AG10803 (cell line): ENCODE results near the gene RHBDF1.

Source experiments
- DNase-seq: peaks from one replicate; pipeline ENCODE4 v3.0.0; 2010; ENCODE audit warnings: low read depth
- H3K4me3 ChIP-seq: 2 replicates; pipeline ENCODE4 v1.5.1; 2011; ENCODE audit warnings: mild to moderate bottlenecking, low read length, control low read depth
- TF ChIP-seq, protein P1 (sequence below): conservative IDR thresholded peaks from 2 replicates; pipeline ENCODE4 v1.5.1; 2011; ENCODE audit warnings: mild to moderate bottlenecking, low read length, control low read depth, inconsistent platforms

The RHBDF1 gene, protein sequence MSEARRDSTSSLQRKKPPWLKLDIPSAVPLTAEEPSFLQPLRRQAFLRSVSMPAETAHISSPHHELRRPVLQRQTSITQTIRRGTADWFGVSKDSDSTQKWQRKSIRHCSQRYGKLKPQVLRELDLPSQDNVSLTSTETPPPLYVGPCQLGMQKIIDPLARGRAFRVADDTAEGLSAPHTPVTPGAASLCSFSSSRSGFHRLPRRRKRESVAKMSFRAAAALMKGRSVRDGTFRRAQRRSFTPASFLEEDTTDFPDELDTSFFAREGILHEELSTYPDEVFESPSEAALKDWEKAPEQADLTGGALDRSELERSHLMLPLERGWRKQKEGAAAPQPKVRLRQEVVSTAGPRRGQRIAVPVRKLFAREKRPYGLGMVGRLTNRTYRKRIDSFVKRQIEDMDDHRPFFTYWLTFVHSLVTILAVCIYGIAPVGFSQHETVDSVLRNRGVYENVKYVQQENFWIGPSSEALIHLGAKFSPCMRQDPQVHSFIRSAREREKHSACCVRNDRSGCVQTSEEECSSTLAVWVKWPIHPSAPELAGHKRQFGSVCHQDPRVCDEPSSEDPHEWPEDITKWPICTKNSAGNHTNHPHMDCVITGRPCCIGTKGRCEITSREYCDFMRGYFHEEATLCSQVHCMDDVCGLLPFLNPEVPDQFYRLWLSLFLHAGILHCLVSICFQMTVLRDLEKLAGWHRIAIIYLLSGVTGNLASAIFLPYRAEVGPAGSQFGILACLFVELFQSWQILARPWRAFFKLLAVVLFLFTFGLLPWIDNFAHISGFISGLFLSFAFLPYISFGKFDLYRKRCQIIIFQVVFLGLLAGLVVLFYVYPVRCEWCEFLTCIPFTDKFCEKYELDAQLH

DNA sequence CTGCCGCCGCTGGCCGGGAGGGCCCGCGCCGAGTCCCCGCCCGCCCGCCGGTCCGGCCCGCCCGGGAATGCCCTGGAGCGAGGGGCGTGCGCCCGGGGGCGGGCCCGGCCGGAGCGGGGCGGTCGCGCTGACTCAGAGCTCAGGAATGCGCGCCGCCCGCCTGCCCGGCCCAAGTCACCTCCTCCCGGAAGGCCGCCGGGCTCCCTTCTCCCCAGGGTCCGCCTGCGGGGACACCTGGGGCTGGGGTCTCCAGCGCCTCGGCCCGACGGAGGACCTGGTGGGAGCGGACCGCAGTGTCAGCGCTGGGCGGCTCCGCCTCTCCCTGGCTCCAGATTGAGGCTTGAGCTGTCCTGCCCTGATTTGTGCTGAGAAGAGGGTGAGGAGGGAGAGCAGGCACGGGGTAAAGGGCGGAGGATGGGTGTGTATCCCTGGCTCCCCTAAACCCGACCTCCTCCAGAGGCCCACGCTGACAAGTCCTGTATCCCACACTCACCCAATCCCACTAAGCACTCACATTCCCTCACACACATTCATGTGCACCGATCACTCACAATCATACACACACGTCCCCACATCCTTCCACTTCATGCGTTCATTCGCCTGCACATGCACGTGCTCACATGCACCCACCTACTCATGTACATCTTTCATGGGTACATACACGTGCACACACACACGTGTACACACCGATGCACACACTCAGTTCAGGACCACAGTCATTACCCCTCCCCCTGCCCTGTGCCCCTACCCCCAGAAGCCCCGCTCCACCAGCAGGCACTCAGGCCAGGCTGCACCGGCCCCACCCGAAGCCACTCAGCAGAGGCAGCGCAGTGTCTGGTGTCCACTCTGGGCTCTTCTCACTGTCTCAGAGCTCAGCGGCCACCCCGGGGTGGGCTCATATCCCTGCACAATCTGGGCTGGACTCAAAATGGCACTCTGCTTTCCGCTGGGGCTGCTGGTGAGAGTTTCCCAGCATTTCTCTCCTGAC, at the start of gene RHBDF1:
RHBDF1 (minus strand) TSS at position 71 of the 988 bp plus-strand sequence. CDS start 7,616 bp downstream, outside the sequence.
- TF ChIP-seq, protein P1, sequence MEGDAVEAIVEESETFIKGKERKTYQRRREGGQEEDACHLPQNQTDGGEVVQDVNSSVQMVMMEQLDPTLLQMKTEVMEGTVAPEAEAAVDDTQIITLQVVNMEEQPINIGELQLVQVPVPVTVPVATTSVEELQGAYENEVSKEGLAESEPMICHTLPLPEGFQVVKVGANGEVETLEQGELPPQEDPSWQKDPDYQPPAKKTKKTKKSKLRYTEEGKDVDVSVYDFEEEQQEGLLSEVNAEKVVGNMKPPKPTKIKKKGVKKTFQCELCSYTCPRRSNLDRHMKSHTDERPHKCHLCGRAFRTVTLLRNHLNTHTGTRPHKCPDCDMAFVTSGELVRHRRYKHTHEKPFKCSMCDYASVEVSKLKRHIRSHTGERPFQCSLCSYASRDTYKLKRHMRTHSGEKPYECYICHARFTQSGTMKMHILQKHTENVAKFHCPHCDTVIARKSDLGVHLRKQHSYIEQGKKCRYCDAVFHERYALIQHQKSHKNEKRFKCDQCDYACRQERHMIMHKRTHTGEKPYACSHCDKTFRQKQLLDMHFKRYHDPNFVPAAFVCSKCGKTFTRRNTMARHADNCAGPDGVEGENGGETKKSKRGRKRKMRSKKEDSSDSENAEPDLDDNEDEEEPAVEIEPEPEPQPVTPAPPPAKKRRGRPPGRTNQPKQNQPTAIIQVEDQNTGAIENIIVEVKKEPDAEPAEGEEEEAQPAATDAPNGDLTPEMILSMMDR: no peak
- DNase-seq: peak; percentile 56
- H3K4me3 ChIP-seq: peak within 1 kb of the TSS; percentile 84

DNA sequence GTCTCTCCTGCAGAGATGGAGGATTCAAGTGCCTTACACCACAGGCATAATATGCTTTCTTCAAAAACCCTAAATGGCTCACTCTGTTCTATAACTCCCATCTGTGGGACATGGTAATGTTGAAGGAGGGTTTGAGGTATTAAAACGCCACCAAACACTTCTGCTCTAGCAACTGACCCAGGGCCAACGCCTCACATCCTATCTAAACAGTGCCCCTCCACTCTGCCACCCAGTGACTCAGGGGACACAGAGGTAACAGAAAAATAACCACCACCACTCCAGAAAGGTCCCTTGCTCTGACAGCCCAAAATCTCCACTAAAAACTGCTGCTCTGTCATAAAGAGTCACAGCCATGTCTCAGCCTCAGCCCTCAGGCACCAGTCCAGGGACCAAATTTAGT, 48.3 kb upstream of the RHBDF1 start:
- DNase-seq: no peak
- no peak overlapping the region for H3K4me3 ChIP-seq
- TF ChIP-seq, protein P1: no peak

DNA sequence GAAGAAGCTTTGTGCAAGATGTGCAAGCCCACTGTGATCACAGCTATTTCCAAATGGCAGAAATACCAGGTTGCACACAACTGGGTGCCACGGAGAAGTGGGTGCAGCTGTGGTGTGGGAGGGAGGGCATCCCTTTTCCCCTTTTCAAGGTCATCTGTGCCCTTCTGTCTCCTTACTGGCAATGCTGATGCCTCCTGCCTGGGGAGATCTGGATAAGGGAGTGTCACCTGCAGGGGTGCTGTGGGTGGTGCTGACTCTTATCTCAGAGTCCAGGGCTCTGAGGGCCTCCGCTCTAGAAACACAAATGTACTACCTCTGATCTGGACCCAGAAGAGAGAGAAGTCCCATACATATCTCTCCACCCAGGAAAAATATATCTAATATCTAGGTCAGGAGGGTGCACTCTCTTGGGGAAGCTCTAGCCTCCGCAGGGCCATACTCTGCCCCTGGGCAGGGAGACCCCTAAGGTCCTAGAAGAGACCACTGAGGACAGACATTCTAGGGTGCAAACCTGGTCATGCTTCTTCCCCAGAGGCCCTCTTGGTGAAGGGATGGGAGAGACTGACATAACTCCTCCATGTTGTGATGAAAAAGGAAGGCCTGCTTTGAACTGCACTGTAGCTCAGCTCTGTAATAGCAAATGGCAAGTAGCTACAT, 47.5 kb upstream of the RHBDF1 start:
- TF ChIP-seq, protein P1: no peak
- H3K4me3 ChIP-seq: no peak overlapping the region
- DNase-seq: no peak

DNA sequence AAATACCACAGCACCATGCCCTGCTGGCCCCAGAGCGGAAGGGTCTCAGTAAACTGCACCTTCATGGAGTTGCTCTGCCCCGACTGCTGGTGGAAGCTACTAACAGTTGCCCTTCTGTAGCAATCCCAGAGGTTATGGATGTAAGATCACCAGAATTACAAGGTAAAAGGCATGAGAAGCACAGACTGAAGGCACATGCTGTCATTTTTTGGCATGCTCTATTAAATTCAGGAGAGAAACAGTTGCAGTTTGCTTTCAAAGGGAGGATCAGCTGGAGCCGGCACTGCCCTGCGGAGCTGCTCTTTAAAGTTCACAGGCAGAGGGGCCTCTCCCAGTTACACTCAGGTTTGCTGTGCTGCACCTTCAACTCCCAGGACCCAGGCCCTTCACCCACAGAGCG, 46.9 kb upstream of the RHBDF1 start:
- no peak overlapping the region for H3K4me3 ChIP-seq
- no peak for DNase-seq
- TF ChIP-seq, protein P1: no peak

DNA sequence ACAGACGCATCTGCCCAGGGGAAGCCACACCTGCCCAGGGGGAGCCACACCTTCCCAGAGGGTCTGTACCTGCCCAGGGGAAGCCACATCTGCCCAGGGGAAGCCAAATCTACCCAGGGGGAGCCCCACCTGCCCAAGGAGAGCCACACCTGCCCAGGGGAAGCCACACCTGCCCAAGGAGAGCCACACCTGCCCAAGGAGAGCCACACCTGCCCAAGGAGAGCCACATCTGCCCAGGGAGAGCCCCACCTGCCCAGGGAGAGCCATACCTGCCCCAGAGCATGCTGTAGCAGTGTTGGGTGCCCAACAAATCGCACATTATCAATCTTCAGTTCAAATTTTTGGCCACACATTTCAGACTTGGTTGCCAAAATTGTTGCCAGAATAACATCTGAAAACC, 46.4 kb upstream of the RHBDF1 start:
- no peak overlapping the region for H3K4me3 ChIP-seq
- TF ChIP-seq, protein P1: no peak
- DNase-seq: no peak
